ENCODE measurements around the gene ADGRV1. TPM values are rescaled to one million over a fixed set of nuclear protein-coding genes. Genes with fewer than 3 reads are reported as not detected.

The ADGRV1 gene
- total and polyA plus RNA-seq, 9 of the 15 experiments (the other 6 are each of a cell fraction or from before 2014, with no cell fraction given), result 21.7 to 156 (median 58.2) TPM

DNA sequence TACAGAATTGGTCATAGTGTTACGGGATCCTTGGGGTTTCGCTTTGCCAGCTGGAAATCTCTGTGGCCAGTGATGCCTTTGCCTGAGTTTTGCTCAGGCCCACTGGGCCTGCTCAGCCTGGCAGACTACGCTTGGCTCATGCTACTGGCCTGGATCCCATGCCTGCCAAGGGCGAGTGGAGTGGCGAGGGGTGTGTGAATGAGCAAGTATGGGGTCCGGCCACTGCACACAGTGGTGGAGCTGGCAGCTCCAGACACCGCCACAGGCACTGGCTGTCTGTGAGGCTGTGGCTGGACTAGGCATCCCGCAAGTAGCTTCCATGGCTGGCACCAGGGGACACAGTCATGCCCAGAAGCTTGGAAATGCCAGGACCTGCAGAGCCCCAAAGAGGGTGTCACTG lies 584.2 kb downstream of the ADGRV1 start:
- Histone ChIP-seq H3K9ac (ENCODE audit: insufficient read depth in 1 of 2, low read depth in 2 of 2, low read length in 2 of 2) (no peak overlapping the region), H3K4me3 (no peak overlapping the region), H3K27me3 (ENCODE audit: control insufficient read depth in 2 of 2, insufficient read depth in 2 of 2, low read length in 2 of 2) (no peaks in the 10 kb centered on the region), H3K27ac (ENCODE audit: extremely low read depth, low read depth, low read length) (no peak overlapping the region), H3K79me2 (ENCODE audit: control insufficient read depth, insufficient read depth, low read length) (no peaks in the 10 kb centered on the region), H3K4me2 (ENCODE audit: insufficient read depth, low read length) (no peak overlapping the region), H3K4me1 (replicated peaks in 1 of 2; ENCODE audit: control insufficient read depth in 2 of 2, insufficient read depth in 2 of 2, low read length in 2 of 2) (no peaks in the 10 kb centered on the region), H3K9me1 (ENCODE audit: control insufficient read depth, insufficient read depth, low read length) (no peaks in the 10 kb centered on the region), H3K9me3 (replicated peaks; ENCODE audit: control insufficient read depth, insufficient read depth, low read depth, low read length) (no peaks in the 10 kb centered on the region), H4K20me1 (replicated peaks; ENCODE audit: control insufficient read depth, insufficient read depth, low read length) (no peaks in the 10 kb centered on the region), H2AFZ (ENCODE audit: low read depth, low read length) (no peak overlapping the region), H3K36me3 (ENCODE audit: control insufficient read depth, insufficient read depth, low read length) (no peaks in the 10 kb centered on the region)
- ChIA-PET CTCF (ENCODE audit: low intra/inter-chr PET ratio) (no interaction called here), POLR2A (interaction anchor here (1.0 kb wide), 2 partner anchors 23 to 240 kb away, joined by 3 to 6 read pairs; partner anchors contain the start of gene ARRDC3)
- DNase-seq (ENCODE audit: extremely low read depth in 1 of 4, low spot score in 3 of 4) (no peak), ATAC-seq (no peak), FAIRE-seq (no peak)
- intact Hi-C loops (cut with micrococcal nuclease), result no loop called here
- BruUV-seq (replicated peaks), result no TSS peak
- TF ChIP-seq POLR2G (IDR thresholded peaks at IDR 0.05; ENCODE audit: low read depth, low read length), result 0 out of 2 replicates have a peak, but pooled peaks have one; percentile 11
- TF ChIP-seq RREB1 (CRISPR knock-in tag; IDR thresholded peaks at IDR 0.05), result no peak
- TF ChIP-seq, protein P1, sequence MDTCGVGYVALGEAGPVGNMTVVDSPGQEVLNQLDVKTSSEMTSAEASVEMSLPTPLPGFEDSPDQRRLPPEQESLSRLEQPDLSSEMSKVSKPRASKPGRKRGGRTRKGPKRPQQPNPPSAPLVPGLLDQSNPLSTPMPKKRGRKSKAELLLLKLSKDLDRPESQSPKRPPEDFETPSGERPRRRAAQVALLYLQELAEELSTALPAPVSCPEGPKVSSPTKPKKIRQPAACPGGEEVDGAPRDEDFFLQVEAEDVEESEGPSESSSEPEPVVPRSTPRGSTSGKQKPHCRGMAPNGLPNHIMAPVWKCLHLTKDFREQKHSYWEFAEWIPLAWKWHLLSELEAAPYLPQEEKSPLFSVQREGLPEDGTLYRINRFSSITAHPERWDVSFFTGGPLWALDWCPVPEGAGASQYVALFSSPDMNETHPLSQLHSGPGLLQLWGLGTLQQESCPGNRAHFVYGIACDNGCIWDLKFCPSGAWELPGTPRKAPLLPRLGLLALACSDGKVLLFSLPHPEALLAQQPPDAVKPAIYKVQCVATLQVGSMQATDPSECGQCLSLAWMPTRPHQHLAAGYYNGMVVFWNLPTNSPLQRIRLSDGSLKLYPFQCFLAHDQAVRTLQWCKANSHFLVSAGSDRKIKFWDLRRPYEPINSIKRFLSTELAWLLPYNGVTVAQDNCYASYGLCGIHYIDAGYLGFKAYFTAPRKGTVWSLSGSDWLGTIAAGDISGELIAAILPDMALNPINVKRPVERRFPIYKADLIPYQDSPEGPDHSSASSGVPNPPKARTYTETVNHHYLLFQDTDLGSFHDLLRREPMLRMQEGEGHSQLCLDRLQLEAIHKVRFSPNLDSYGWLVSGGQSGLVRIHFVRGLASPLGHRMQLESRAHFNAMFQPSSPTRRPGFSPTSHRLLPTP (IDR thresholded peaks at IDR 0.05; ENCODE audit: borderline replicate concordance, extremely low read depth, insufficient read length), result no peak
- TF ChIP-seq CEBPG (CRISPR knock-in tag; IDR thresholded peaks at IDR 0.05), result no peak
- no peak for TF ChIP-seq CEBPG (tag; conservative IDR thresholded peaks at IDR 0.05 in 1 of 2, IDR thresholded peaks at IDR 0.05 in 1 of 2)
- in situ Hi-C loops (cut with MboI), result no loop called here
- 87% methylated on average over 7 of the region's 8 CpGs for WGBS (ENCODE audit: insufficient coverage, low coverage, missing lambda C conversion rate)

Measured in K562 (cell line).